Measurements from ENCODE around the gene CDH3. TPM values are rescaled to one million over a fixed set of nuclear protein-coding genes. Genes with fewer than 3 reads are reported as not detected.
A peak's percentile ranks its signal among the peaks of the same experiment; 100 is the strongest.

CDH3 gene
- total RNA-seq, 4 donors from 2014 or later, result 36.8 to 192 (median 95.0) TPM

GRCh38 chr16:68642436-68643101 lies 2.5 kb upstream of the CDH3 start:
- no peaks in the 10 kb centered on the region for H3K36me3 ChIP-seq
- DNase-seq, result no peak
- intact Hi-C loops (cut with DNase I), result no loop called here
- H3K27ac ChIP-seq, result no peak overlapping the region
- H3K4me3 ChIP-seq, result peak overlapping the region in 3 of 4 donors; percentile 9 to 34 (median 24)
- TF ChIP-seq POLR2A (IDR thresholded peaks at IDR 0.05) (no peak), CTCF (IDR thresholded peaks at IDR 0.05) (no peak)
- H3K4me1 ChIP-seq, result peaks cover 21 to 56% (median 23%) of the 10 kb centered on the region in 3 donors
- 41 to 47% methylated on average over 13 to 32 of the region's 51 CpGs for WGBS, 2 donors
- no peaks in the 10 kb centered on the region for H3K9me3 ChIP-seq
- H3K27me3 ChIP-seq, result peaks cover 0 to 65% (median 8%) of the 10 kb centered on the region in 4 donors

- TF ChIP-seq POLR2A (IDR thresholded peaks at IDR 0.05) (no peak), CTCF (IDR thresholded peaks at IDR 0.05) (no peak)
- intact Hi-C loops (cut with DNase I), result no loop called here
- H3K27me3 ChIP-seq, result peaks cover 0 to 72% (median 8%) of the 10 kb centered on the region in 4 donors
- no peaks in the 10 kb centered on the region for H3K36me3 ChIP-seq
- H3K27ac ChIP-seq, result no peak overlapping the region
- H3K4me1 ChIP-seq, result peaks cover 21 to 61% (median 23%) of the 10 kb centered on the region in 3 donors
- no peak for DNase-seq
- WGBS, 2 donors, result 88 to 91% methylated on average over 6 to 8 of the region's 13 CpGs
- H3K9me3 ChIP-seq, result no peaks in the 10 kb centered on the region
- H3K4me3 ChIP-seq, result no peak overlapping the region
These were observed 1.9 kb upstream of the CDH3 start for GRCh38 chr16:68643227-68643626.

- intact Hi-C loops (cut with DNase I), result no loop called here
- Histone ChIP-seq H3K27me3 (peaks cover 0 to 78% (median 8%) of the 10 kb centered on the region in 4 donors), H3K4me1 (peaks cover 21 to 61% (median 23%) of the 10 kb centered on the region in 3 donors), H3K9me3 (no peaks in the 10 kb centered on the region), H3K36me3 (no peaks in the 10 kb centered on the region), H3K4me3 (no peak overlapping the region), H3K27ac (no peak overlapping the region)
- no peak for TF ChIP-seq POLR2A (IDR thresholded peaks at IDR 0.05)
- no peak for TF ChIP-seq CTCF (IDR thresholded peaks at IDR 0.05)
- no peak for DNase-seq
- WGBS, 2 donors, result 61 to 67% methylated on average over 10 of the region's 10 CpGs
These were observed 1.3 kb upstream of the CDH3 start for GRCh38 chr16:68643847-68644246.

DNA sequence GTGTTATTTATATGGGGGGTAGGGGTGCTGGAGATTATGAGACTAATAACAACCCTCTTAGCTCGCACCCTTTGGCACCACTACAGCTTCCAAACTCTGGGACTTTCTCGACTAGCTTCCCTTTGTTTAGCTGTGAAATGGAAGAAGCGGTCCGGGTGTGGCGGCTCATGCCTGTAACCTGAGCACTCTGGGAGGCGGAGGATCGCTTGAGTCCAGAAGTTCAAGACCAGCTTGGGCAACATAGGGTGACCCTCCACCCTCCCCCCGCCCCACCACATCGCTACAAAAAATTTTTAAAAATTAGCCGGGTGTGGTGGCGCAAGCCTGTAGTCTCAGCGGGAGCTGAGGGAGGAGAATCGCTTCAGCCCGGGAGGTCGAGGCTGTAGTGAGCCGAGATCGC lies 814 bp upstream of the CDH3 start:
- peak overlapping the region; percentile 49 to 66 (median 58) for H3K4me3 ChIP-seq
- peaks cover 0 to 82% (median 8%) of the 10 kb centered on the region in 4 donors for H3K27me3 ChIP-seq
- H3K9me3 ChIP-seq, result no peaks in the 10 kb centered on the region
- TF ChIP-seq POLR2A (IDR thresholded peaks at IDR 0.05) (no peak), CTCF (IDR thresholded peaks at IDR 0.05) (no peak)
- peak overlapping the region in 3 of 4 donors; percentile 82 to 88 (median 82) for H3K27ac ChIP-seq
- peaks cover 21 to 61% (median 23%) of the 10 kb centered on the region in 3 donors for H3K4me1 ChIP-seq
- WGBS, 2 donors, result 10 to 21% methylated on average over 10 to 11 of the region's 17 CpGs
- intact Hi-C loops (cut with DNase I), result no loop called here
- no peak for DNase-seq
- H3K36me3 ChIP-seq, result no peaks in the 10 kb centered on the region

- intact Hi-C loops (cut with DNase I), result no loop called here
- no peak for TF ChIP-seq CTCF (IDR thresholded peaks at IDR 0.05)
- no peak for TF ChIP-seq POLR2A (IDR thresholded peaks at IDR 0.05)
- Histone ChIP-seq H3K27ac (peak overlapping the region; percentile 71 to 88 (median 82)), H3K4me3 (peak overlapping the region; percentile 49 to 66 (median 58)), H3K27me3 (peaks cover 0 to 95% (median 8%) of the 10 kb centered on the region in 4 donors), H3K36me3 (no peaks in the 10 kb centered on the region), H3K4me1 (peaks cover 21 to 59% (median 23%) of the 10 kb centered on the region in 3 donors), H3K9me3 (no peaks in the 10 kb centered on the region)
- whole genome bisulfite sequencing, 2 donors, result 0 to 3% methylated on average over 1 to 18 of the region's 66 CpGs
- no peak for DNase-seq
These were observed 631 bp downstream of the CDH3 start for GRCh38 chr16:68645494-68646388.

Measured in esophagus squamous epithelium (tissue), 5 donors.